GOT3 (cell line): Measurements from ENCODE around the gene PPM1B.
"Not testable (repeated sequence)": the region's sequence is repeated elsewhere in the genome, so short reads cannot be mapped to it uniquely, and the experiment has no call there.

ENCODE experiments used
- DNase-seq: peaks from one replicate; lab custom pipeline; 2025; ENCODE audit warnings: mixed read lengths; lab: John Stamatoyannopoulos, UW

PPM1B gene

DNA sequence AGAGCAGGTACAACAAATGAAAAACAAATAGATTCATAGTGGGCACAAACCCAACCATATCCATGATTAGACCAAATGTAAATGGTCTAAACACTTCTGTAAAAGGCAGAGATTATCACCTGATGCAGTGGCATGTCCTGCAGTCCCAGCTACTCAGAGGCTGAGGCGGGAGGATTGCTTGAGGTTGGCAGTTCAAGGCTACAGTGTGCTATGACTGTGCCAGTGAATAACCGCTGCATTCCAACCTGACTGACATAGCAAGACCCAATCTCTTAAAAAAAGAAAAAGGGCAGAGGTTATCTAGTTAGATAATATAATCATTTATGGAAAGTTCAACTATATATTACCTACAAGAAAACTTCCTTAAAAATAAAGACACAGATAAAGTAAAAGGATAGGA, 85.3 kb downstream of the PPM1B start:
- no peak for DNase-seq

- not testable (repeated sequence) for DNase-seq
These were observed 87.0 kb downstream of the PPM1B start for GRCh38 chr2:44255704-44256103.

- not testable (repeated sequence) for DNase-seq
These were observed 89.1 kb downstream of the PPM1B start for GRCh38 chr2:44257802-44258201.

- DNase-seq = no peak
These were observed 98.7 kb downstream of the PPM1B start for GRCh38 chr2:44267269-44267795.

DNA sequence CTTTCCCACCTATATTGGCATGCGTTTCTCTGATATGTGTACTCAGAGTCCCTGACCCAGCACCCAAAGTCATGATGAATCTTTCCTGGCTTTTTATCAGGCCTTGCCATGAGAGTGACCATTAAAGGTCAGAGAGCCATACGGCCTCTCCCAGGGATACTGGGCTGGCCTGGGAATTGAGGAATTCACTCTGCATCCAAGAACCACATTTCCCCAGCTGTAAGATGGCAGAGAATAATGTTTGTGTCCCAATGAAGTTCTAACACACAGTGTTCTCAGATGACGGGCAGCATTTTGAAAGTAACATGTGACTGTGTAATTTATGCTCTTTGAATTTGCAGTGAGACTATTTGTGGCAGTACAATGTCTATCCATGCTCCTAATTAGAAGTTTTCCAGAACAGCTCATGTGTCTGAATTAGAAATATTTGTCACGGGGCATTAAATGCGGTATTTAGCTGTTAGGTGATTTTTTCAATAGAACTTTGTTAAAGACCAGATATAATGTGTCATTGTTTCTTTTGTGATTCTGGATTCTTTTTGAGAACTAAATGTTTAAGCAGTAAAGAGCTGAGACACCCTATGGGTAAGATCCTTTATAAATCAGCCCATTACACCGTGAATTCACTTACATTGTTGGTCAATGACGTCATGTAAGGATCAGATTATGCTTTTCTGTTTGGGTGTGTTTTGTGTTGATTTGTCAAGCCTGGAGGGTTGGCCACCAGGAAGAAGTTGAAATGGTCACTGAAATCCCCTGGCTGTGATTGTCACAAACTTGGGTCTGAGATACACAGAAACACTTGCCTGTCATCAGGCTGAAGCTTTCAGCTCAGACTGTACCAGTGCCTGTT, 99.3 kb downstream of the PPM1B start:
- DNase-seq = no peak

DNA sequence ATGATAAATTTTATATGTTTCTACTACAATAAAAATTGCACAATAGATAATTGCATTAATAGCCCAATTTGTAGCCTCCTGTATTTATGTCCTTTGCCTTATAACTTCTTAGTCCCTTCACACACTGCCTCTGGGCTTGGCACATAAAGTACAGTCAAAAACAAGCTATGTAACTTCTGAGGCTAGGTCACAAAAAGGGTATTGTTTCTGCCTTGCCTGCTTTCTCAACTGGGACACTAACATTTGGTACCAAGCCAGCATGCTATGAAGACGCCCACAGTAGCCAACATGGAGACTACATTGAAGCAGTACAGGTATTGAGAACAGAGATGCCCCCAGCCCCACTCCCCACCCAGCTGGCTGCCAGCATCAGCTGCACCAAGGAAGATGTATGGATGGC, 101.2 kb downstream of the PPM1B start:
- no peak for DNase-seq

DNA sequence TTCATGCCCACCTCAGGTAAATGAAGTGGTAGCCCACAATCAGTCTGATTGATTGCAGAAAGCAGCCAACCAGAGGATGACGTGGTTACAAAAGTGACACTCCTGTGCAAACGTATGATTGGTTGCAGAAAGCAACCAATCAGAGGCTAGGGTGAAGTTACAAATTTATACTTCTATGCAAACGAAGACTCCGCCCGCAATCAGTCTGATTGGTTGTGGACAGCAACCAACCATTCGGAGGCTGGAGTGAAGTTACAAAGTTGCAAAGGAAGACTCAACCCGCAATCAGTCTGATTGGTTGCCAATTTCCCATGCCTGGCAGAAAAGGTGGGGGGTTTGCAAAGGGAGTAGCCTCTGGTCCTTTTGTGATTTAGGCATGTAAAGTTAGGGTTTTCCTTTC, 102.6 kb downstream of the PPM1B start:
- no peak for DNase-seq

DNA sequence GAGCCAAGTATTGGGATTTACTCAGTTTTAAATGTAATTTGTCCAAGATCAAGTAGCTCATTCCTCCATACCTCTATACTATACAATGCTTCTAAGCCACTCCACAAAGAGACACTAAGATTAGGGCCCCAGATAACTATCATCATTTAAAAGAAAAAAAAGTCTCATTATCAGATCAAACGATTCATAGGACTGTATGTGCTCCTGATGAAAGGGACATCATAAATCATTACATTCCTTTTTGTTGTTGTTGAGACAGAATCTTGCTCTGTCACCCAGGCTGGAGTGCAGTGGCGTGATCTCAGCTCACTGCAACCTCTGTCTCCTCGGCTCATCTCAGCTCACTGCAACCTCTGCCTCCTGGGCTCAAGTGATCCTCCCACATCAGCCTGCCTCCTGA, 104.4 kb downstream of the PPM1B start:
- DNase-seq = no peak

GRCh38 chr2:44273596-44273995, 104.9 kb downstream of the PPM1B start:
- no peak for DNase-seq

- DNase-seq = no peak
These were observed 107.2 kb downstream of the PPM1B start for GRCh38 chr2:44275927-44276303.

- no peak for DNase-seq
These were observed 108.9 kb downstream of the PPM1B start for GRCh38 chr2:44277541-44277940.

- no peak for DNase-seq
These were observed 112.2 kb downstream of the PPM1B start for GRCh38 chr2:44280869-44281268.
